SH-SY5Y (cell line): ENCODE data around the gene HLA-DRA.

ENCODE experiments used
- GATA2 ChIP-seq: IDR thresholded peaks from 2 replicates; pipeline ENCODE4 v1.6.1; 2011; ENCODE audit warnings: mild to moderate bottlenecking, low read depth, low read length
- GATA3 ChIP-seq: IDR thresholded peaks from 2 replicates; pipeline ENCODE4 v1.6.1; 2011; ENCODE audit warnings: low read depth, mild to moderate bottlenecking, low read length, moderate library complexity

GRCh38 chr6:32491700-32492099, 52.0 kb downstream of the HLA-DRA start:
- no peak for TF ChIP-seq GATA2
- TF ChIP-seq GATA3, result no peak
